ENCODE results near the gene CD1D. TPM values are rescaled to one million over a fixed set of nuclear protein-coding genes. Genes with fewer than 3 reads are reported as not detected.
"Not testable (repeated sequence)": the region's sequence is repeated elsewhere in the genome, so short reads cannot be mapped to it uniquely, and the experiment has no call there.

CD1D gene
- polyA plus RNA-seq, 3 donors from 2014 or later: 2.9 to 8.7 TPM; not detected in 1

GRCh38 chr1:158153746-158154444 lies 26.8 kb upstream of the CD1D start:
- no peaks in the 10 kb centered on the region for H3K9me3 Mint-ChIP-seq
- no peak for DNase-seq
- peaks cover 8 to 18% (median 15%) of the 10 kb centered on the region in 3 donors for H3K27me3 Mint-ChIP-seq (ENCODE audit: low read depth in 3 of 3)
- H3K4me3 Mint-ChIP-seq: no peak overlapping the region
- no peak overlapping the region for H3K27ac Mint-ChIP-seq
- H3K4me1 Mint-ChIP-seq: peaks cover 17 to 21% of the 10 kb centered on the region in 2 donors
- H3K36me3 Mint-ChIP-seq: no peaks in the 10 kb centered on the region

- Mint-ChIP-seq H3K27me3 (ENCODE audit: low read depth in 3 of 3) (peaks cover 8 to 18% (median 15%) of the 10 kb centered on the region in 3 donors), H3K4me1 (peaks cover 14 to 15% of the 10 kb centered on the region in 2 donors), H3K27ac (no peak overlapping the region), H3K36me3 (no peaks in the 10 kb centered on the region), H3K9me3 (no peaks in the 10 kb centered on the region), H3K4me3 (no peak overlapping the region)
- no peak for DNase-seq
These were observed 26.2 kb upstream of the CD1D start for GRCh38 chr1:158154501-158154900.

GRCh38 chr1:158155673-158156072 lies 25.0 kb upstream of the CD1D start:
- no peak overlapping the region for H3K27ac Mint-ChIP-seq
- H3K36me3 Mint-ChIP-seq: no peaks in the 10 kb centered on the region
- no peak for DNase-seq
- H3K4me3 Mint-ChIP-seq: no peak overlapping the region
- H3K9me3 Mint-ChIP-seq: no peaks in the 10 kb centered on the region
- peaks cover 3% of the 10 kb centered on the region in 2 donors for H3K4me1 Mint-ChIP-seq
- H3K27me3 Mint-ChIP-seq (ENCODE audit: low read depth in 3 of 3): peaks cover 2 to 15% (median 10%) of the 10 kb centered on the region in 3 donors

DNA sequence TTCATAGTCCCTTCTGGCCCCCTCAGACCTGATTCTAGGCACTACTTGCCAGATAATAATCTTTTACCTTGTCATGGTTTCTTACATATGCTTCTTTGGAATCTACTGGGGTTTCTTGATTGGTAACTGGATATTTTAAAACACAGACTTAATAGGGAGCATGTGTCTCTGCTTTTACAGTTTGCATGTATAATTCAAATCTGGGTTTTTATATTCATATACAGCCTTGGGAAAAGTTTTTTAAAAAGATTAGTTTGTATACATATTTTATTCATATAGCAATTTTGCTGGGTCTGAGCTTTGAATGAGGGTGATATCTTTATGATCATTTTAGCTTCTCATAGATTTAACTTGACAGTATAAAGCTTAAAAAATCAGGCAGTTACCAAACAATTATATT lies 21.1 kb upstream of the CD1D start:
- Mint-ChIP-seq H3K27ac (no peak overlapping the region), H3K9me3 (peaks cover 0 to 2% (median 0%) of the 10 kb centered on the region in 6 donors), H3K4me3 (no peak overlapping the region), H3K36me3 (no peaks in the 10 kb centered on the region), H3K27me3 (ENCODE audit: low read depth in 3 of 3) (peaks cover 0 to 25% (median 11%) of the 10 kb centered on the region in 3 donors), H3K4me1 (no peaks in the 10 kb centered on the region)
- no peak for DNase-seq

DNA sequence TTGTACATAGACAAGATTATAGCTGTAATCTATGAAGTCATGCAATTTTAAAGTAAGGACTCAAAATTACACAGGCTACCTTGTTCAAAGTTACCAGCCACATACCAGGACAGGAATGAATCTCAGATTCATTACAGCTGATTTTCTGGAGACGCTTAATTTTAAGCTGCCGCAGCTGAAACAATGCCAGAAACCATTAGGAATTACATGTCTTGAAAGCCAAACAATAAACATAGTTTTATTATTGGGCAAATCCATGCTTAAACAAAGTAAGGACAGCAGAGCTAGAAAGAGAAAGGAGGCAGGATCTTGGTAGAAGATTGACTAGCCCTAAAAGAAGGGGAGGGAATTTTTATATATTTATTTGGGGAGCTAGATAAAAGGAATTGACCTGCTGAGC lies 19.2 kb upstream of the CD1D start:
- Mint-ChIP-seq H3K4me1 (no peaks in the 10 kb centered on the region), H3K9me3 (peaks cover 0 to 2% (median 0%) of the 10 kb centered on the region in 6 donors), H3K36me3 (no peaks in the 10 kb centered on the region), H3K27ac (no peak overlapping the region), H3K27me3 (ENCODE audit: low read depth in 3 of 3) (peaks cover 0 to 28% (median 5%) of the 10 kb centered on the region in 3 donors), H3K4me3 (no peak overlapping the region)
- DNase-seq: no peak

DNA sequence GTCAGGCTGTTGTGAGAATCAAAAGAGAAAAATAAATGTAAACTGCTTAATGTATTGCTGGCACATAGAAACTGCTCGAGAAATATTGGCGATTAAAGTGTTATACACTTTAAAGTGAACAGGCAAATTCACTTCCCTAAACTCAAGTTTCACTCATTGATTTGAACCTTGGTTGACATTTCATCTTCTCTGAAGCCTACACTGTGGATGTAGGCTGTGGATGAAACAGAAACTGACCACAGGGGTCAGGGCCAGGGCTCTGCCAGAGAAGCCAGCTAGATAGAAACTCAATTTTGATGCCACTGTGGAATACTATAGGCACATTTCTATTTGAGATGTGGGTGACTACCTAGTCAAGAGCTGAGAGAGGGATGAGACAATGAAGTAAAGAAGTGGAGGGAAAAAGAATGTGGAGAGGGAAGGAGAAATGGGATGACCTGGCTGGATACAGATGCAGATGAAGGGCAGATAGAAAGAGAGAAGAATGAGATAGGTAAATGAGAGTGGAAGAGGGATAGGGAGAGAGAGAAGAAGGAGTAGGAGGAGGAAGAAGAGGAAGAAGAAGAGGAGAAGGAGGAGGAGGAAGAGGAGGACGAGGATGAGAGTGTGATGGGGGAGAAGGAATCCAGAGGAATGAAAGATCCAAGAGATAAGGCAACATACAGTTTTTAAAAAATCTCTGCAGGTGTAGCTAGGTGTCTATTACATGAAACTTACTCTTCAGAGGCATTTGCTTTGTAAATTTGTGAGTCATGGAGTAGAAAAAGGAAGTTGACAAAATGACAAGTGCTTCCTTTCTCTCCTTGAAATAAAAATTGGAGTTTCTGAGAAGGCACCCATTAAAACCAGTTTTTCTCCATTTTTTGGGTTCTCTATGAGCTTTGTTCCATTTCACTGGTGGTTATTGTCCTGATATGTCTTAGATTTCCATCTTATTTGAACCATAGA lies 17.4 kb upstream of the CD1D start:
- H3K4me3 Mint-ChIP-seq: no peak overlapping the region
- peaks cover 0 to 34% (median 5%) of the 10 kb centered on the region in 3 donors for H3K27me3 Mint-ChIP-seq (ENCODE audit: low read depth in 3 of 3)

GRCh38 chr1:158169105-158169504 lies 11.6 kb upstream of the CD1D start:
- H3K27ac Mint-ChIP-seq: no peak overlapping the region
- H3K9me3 Mint-ChIP-seq: peaks cover 0 to 2% (median 0%) of the 10 kb centered on the region in 6 donors
- H3K4me3 Mint-ChIP-seq: no peak overlapping the region
- H3K36me3 Mint-ChIP-seq: no peaks in the 10 kb centered on the region
- no peak for DNase-seq
- no peaks in the 10 kb centered on the region for H3K4me1 Mint-ChIP-seq
- peaks cover 0 to 26% (median 2%) of the 10 kb centered on the region in 3 donors for H3K27me3 Mint-ChIP-seq (ENCODE audit: low read depth in 3 of 3)

More for the DNA sequence above, 17.4 kb upstream of the CD1D start:
- no peaks in the 10 kb centered on the region for H3K36me3 Mint-ChIP-seq
- H3K9me3 Mint-ChIP-seq: peaks cover 0 to 2% (median 0%) of the 10 kb centered on the region in 6 donors
- peak overlapping the region in 1 of 6 donors; percentile 10 for H3K27ac Mint-ChIP-seq
- no peaks in the 10 kb centered on the region for H3K4me1 Mint-ChIP-seq
- DNase-seq: no peak

DNA sequence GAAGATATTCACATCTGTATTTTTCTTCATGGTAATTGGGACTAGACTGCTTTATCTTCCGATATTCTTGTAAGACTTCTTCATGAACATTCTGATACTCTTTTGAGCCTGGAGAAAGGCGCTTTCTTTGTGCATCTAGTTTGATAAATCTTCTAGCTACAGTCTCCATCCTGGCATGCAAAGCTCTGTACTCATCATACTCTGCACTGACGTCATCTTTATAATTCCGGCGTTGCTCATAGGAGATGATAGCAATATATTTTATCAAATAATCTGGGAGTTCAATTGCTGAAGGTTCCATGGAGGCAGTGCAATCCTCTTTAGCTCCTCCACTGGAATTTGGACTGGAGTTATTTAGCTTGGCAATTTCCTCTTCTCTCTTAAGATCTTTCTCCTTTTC lies 4.8 kb upstream of the CD1D start:
- H3K4me3 Mint-ChIP-seq, H3K27ac Mint-ChIP-seq, DNase-seq, H3K36me3 Mint-ChIP-seq: not testable (repeated sequence)
- H3K27me3 Mint-ChIP-seq (ENCODE audit: low read depth in 3 of 3): peaks cover 15 to 39% (median 18%) of the 10 kb centered on the region in 3 donors
- H3K4me1 Mint-ChIP-seq: peaks cover 4 to 11% of the 10 kb centered on the region in 2 donors
- peaks cover 0 to 12% (median 0%) of the 10 kb centered on the region in 6 donors for H3K9me3 Mint-ChIP-seq

- Mint-ChIP-seq H3K36me3 (peaks cover 0 to 3% (median 0%) of the 10 kb centered on the region in 3 donors), H3K9me3 (peaks cover 0 to 12% (median 0%) of the 10 kb centered on the region in 6 donors), H3K4me1 (peaks cover 9 to 14% of the 10 kb centered on the region in 2 donors), H3K27ac (no peak overlapping the region), H3K4me3 (no peak overlapping the region), H3K27me3 (ENCODE audit: low read depth in 3 of 3) (peaks cover 15 to 36% (median 18%) of the 10 kb centered on the region in 3 donors)
- no peak for DNase-seq
These were observed 4.3 kb upstream of the CD1D start for GRCh38 chr1:158176399-158176798.

GRCh38 chr1:158176849-158177699 lies 3.6 kb upstream of the CD1D start:
- peaks cover 10 to 15% of the 10 kb centered on the region in 2 donors for H3K4me1 Mint-ChIP-seq
- H3K36me3 Mint-ChIP-seq, H3K27ac Mint-ChIP-seq, H3K4me3 Mint-ChIP-seq, DNase-seq: not testable (repeated sequence)
- H3K27me3 Mint-ChIP-seq (ENCODE audit: low read depth in 3 of 3): peaks cover 15 to 39% (median 18%) of the 10 kb centered on the region in 3 donors
- H3K9me3 Mint-ChIP-seq: peaks cover 0 to 12% (median 0%) of the 10 kb centered on the region in 6 donors

DNA sequence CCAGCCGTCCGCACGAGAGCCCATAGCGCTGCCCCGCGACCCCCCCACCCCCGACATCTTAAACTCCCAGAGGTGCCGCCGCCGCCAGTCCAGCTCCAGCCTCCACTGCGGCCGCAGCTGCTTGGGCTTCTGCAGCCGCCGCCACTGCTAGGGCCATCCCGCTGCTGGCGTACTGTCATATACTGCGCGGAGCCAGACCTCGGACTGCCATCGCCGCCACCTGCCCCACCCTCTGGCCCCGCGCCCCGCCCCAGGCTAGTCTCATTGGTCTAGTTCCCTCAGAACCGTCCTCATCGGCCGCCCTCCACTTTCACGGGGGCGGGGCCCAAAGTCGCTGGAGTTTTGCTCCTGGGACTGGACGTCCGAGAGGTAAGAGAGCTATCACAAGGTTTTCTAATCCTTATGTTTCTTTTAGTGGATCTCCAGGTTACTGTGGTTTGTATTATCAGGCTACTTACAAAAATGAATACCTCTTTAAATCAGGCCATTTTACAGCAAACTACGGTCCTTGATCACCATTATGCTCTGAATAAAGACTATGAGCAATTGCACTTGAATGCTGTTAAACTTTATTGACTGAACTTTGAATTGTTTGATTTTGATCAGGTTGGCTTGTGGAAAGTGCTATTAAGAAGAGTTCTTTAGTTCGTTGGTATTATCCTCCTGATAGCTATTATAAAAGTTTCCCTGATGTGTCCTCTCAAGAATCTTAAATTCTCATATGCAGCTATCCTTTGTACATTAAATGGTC lies 2.8 kb upstream of the CD1D start:
- H3K9me3 Mint-ChIP-seq: peaks cover 0 to 12% (median 0%) of the 10 kb centered on the region in 6 donors
- DNase-seq: peak in 2 of 3 donors; percentile 0 to 2
- H3K27me3 Mint-ChIP-seq (ENCODE audit: low read depth in 3 of 3): peaks cover 15 to 43% (median 18%) of the 10 kb centered on the region in 3 donors
- no peak overlapping the region for H3K27ac Mint-ChIP-seq
- peaks cover 10 to 15% of the 10 kb centered on the region in 2 donors for H3K4me1 Mint-ChIP-seq
- peaks cover 0 to 3% (median 0%) of the 10 kb centered on the region in 3 donors for H3K36me3 Mint-ChIP-seq
- H3K4me3 Mint-ChIP-seq: peak overlapping the region in 4 of 5 donors; percentile 1 to 17 (median 8)

GRCh38 chr1:158179301-158180041 lies 1.2 kb upstream of the CD1D start:
- peaks cover 15 to 38% (median 24%) of the 10 kb centered on the region in 3 donors for H3K27me3 Mint-ChIP-seq (ENCODE audit: low read depth in 3 of 3)
- H3K36me3 Mint-ChIP-seq: peaks cover 0 to 3% (median 0%) of the 10 kb centered on the region in 3 donors
- peaks cover 10 to 15% of the 10 kb centered on the region in 2 donors for H3K4me1 Mint-ChIP-seq
- no peak overlapping the region for H3K27ac Mint-ChIP-seq
- peaks cover 0 to 12% (median 0%) of the 10 kb centered on the region in 6 donors for H3K9me3 Mint-ChIP-seq
- no peak for DNase-seq
- H3K4me3 Mint-ChIP-seq: peak overlapping the region in 1 of 5 donors; percentile 30

Data from immature natural killer cell (primary cell).